Activated CD8-positive, alpha-beta memory T cell treated with anti-CD3 and anti-CD28 coated beads, Interleukin-2, amount 50 U/mL, for 24 hours (primary cell): ENCODE measurements around the gene ASS1.

Experiments used
- DNase-seq: peaks from one replicate; pipeline ENCODE4 v3.0.0-alpha.2; 2020; ENCODE audit errors: extremely low read depth

Gene ASS1

GRCh38 chr9:130498298-130498917, 53.6 kb downstream of the ASS1 start:
- DNase-seq: no peak

GRCh38 chr9:130498918-130499698, 54.3 kb downstream of the ASS1 start:
- no peak for DNase-seq

GRCh38 chr9:130499804-130500263, 55.1 kb downstream of the ASS1 start:
- no peak for DNase-seq

GRCh38 chr9:130500340-130501180, 55.8 kb downstream of the ASS1 start:
- DNase-seq: no peak

GRCh38 chr9:130501639-130502038, 56.9 kb downstream of the ASS1 start:
- DNase-seq: no peak

GRCh38 chr9:130508218-130508617, 63.5 kb downstream of the ASS1 start:
- DNase-seq: no peak

- no peak for DNase-seq
Observed at GRCh38 chr9:130512199-130512598, 67.4 kb downstream of the ASS1 start.

GRCh38 chr9:130513078-130513477, 68.3 kb downstream of the ASS1 start:
- no peak for DNase-seq

GRCh38 chr9:130518233-130518632, 73.5 kb downstream of the ASS1 start:
- no peak for DNase-seq

- no peak for DNase-seq
Observed at GRCh38 chr9:130518943-130519799, 74.4 kb downstream of the ASS1 start.

GRCh38 chr9:130519927-130520326, 75.2 kb downstream of the ASS1 start:
- no peak for DNase-seq

- DNase-seq: no peak
Observed at GRCh38 chr9:130521715-130522114, 77.0 kb downstream of the ASS1 start.

- DNase-seq: no peak
Observed at GRCh38 chr9:130522233-130522808, 77.6 kb downstream of the ASS1 start.

GRCh38 chr9:130523921-130524320, 79.2 kb downstream of the ASS1 start:
- no peak for DNase-seq

GRCh38 chr9:130526193-130526853, 81.6 kb downstream of the ASS1 start:
- DNase-seq: no peak

GRCh38 chr9:130526854-130527650, 82.3 kb downstream of the ASS1 start:
- no peak for DNase-seq

GRCh38 chr9:130527651-130528310, 83.0 kb downstream of the ASS1 start:
- DNase-seq: no peak

- no peak for DNase-seq
Observed at GRCh38 chr9:130528674-130529073, 83.9 kb downstream of the ASS1 start.

GRCh38 chr9:130530938-130531337, 86.2 kb downstream of the ASS1 start:
- no peak for DNase-seq
